Measurements from ENCODE around the gene CCDC43.

DNA sequence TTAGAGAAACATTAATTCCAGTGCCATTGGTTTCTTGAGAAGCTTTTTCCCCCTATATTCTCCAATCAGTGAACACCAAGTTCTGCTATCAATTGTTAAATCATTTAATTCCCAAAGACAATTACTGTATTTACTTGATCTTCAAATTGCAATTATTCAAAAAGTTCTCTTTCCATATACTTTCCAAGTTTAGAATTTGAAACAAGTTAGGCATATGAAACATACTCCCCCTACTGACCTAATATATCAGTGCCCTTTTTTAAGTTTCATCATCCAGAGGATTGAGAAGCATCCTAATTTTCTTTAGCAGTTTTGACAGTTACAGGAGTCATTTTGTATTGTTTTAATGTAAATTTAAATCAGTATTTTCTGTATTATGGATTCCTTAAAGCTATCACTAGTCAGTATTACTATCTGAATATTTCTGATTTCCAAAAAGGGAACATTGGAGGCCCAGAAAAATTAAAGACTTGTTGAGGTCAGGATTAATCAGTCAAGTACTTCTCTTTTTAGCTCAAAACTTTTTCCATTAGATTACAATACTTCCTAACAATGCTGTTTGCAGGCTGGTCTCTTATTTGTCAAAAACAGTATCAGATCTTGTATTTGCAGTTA lies 17.0 kb downstream of the CCDC43 start:
- peak; percentile 79 for TF ChIP-seq CTCF (IDR thresholded peaks at IDR 0.05; ENCODE audit: low read depth, low read length, poor library complexity, severe bottlenecking)
- TF ChIP-seq EZH2phosphoT487 (IDR thresholded peaks at IDR 0.05; ENCODE audit: borderline replicate concordance, low read length) = no peak

All from DOHH2 (cell line).